GM12878 (cell line): ENCODE data around the gene MCUB.

Experiments
- EZH2 ChIP-seq: IDR thresholded peaks from 2 replicates; pipeline ENCODE4 v1.6.1; 2012; ENCODE audit warnings: low read depth, mild to moderate bottlenecking, control low read depth, inconsistent platforms, low read length, borderline replicate concordance; ENCODE audit not compliant: control insufficient read depth
- TAF1 ChIP-seq: IDR thresholded peaks from 2 replicates; pipeline ENCODE4 v1.6.1; 2011; ENCODE audit warnings: mild to moderate bottlenecking, low read depth, low read length, borderline replicate concordance
- ZZZ3 ChIP-seq: IDR thresholded peaks from 2 replicates; pipeline ENCODE4 v1.6.1; 2011; ENCODE audit warnings: low read depth; ENCODE audit not compliant: control insufficient read depth, insufficient read length
- TF ChIP-seq, protein P1 (sequence below), 3 experiments: IDR thresholded peaks in 2 of 3; conservative IDR thresholded peaks in 1 of 3; 2 replicates each; pipeline ENCODE4 v1.5.1; 2011; ENCODE audit warnings: low read depth in 3 of 3, low read length in 3 of 3, mild to moderate bottlenecking in 3 of 3, control low read depth in 2 of 3, moderate library complexity in 2 of 3, inconsistent platforms in 1 of 3, mixed read lengths in 1 of 3; ENCODE audit not compliant: control insufficient read depth in 2 of 3, insufficient read depth in 1 of 3; ENCODE audit errors: extremely low read depth in 1 of 3

DNA sequence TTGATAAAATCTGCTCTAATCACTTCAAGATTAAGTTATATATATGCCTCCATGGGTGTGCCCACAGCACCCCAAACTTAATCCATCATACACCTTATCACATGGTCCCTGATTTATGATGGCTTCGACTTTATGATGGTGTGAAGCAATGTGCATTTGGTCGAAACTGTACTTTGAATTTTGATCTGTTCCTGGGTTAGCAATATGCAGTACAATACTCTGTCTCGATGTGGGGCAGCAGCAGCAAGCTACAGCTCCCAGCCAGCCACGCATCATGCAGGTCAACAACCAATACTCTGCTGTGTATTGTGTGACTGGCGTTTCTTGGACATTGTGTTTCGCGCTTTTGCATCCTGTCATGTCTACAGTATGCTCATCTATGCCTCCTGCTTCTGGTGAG lies 62.6 kb downstream of the MCUB start:
- TF ChIP-seq EZH2 (no peak), TAF1 (no peak), ZZZ3 (no peak)
- TF ChIP-seq, protein P1, sequence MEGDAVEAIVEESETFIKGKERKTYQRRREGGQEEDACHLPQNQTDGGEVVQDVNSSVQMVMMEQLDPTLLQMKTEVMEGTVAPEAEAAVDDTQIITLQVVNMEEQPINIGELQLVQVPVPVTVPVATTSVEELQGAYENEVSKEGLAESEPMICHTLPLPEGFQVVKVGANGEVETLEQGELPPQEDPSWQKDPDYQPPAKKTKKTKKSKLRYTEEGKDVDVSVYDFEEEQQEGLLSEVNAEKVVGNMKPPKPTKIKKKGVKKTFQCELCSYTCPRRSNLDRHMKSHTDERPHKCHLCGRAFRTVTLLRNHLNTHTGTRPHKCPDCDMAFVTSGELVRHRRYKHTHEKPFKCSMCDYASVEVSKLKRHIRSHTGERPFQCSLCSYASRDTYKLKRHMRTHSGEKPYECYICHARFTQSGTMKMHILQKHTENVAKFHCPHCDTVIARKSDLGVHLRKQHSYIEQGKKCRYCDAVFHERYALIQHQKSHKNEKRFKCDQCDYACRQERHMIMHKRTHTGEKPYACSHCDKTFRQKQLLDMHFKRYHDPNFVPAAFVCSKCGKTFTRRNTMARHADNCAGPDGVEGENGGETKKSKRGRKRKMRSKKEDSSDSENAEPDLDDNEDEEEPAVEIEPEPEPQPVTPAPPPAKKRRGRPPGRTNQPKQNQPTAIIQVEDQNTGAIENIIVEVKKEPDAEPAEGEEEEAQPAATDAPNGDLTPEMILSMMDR (IDR thresholded peaks at IDR 0.05 in 2 of 3, conservative IDR thresholded peaks at IDR 0.05 in 1 of 3; ENCODE audit: control insufficient read depth in 2 of 3, extremely low read depth in 1 of 3, insufficient read depth in 1 of 3, low read depth in 3 of 3, low read length in 3 of 3), result no peak
